Occipital lobe (tissue), 2 donors: ENCODE measurements around the gene CFAP92. TPM values are rescaled to one million over a fixed set of nuclear protein-coding genes. Genes with fewer than 3 reads are reported as not detected.
"Not testable (repeated sequence)": the region's sequence is repeated elsewhere in the genome, so short reads cannot be mapped to it uniquely, and the experiment has no call there.

Source experiments
- DNase-seq: peaks from one replicate; lab custom pipeline; 2025; lab: John Stamatoyannopoulos, UW
- total RNA-seq: library from RNA; depleted of rRNA; stranded (reverse); fragments of >200 nt; gene quantifications from one replicate; pipeline ENCODE4 v1.2.3, GENCODE V29; 2014

CFAP92 gene
- total RNA-seq, 1 donor from 2014 or later = 2.2 TPM

DNA sequence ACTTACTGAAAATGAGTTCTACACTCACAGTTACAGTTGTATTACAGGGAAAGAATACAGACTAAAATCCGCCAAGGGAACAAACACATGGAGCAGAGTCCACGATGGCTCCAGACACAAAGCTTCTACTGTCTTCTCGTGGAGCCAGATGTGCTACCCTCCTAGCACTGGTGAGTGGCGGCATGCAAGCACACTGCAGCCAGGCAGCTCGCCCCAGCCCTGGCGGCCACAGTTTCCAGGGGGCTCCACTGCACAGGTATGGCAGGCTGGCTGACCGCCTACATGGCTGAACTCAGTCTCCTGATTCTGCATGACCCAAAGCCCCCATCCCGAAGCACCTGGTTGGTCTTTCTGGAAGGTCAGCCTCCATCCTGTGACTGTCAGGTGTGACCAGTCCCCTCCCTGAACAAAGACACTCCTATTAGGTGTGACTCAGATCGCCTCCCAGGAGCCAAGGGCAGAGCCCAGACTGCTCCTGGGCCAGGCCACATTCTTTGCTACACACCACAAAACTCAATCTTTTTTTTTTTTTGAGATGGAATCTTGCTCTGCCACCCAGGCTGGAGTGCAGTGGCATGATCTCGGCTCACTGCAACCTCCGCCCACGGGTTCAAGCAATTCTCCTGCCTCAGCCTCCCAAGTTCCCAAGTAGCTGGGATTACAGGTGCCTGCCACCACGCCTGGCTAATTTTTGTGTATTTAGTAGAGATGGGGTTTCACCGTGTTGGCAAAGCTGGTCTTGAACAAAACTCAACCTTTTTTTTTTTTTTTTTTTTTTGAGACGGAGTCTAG lies 51.5 kb downstream of the CFAP92 start:
- no peak for DNase-seq

- no peak for DNase-seq
Observed at GRCh38 chr3:128940252-128940651, 53.6 kb downstream of the CFAP92 start.

GRCh38 chr3:128936341-128936740 lies 57.5 kb downstream of the CFAP92 start:
- DNase-seq = no peak

GRCh38 chr3:128935922-128936321 lies 58.0 kb downstream of the CFAP92 start:
- no peak for DNase-seq

DNA sequence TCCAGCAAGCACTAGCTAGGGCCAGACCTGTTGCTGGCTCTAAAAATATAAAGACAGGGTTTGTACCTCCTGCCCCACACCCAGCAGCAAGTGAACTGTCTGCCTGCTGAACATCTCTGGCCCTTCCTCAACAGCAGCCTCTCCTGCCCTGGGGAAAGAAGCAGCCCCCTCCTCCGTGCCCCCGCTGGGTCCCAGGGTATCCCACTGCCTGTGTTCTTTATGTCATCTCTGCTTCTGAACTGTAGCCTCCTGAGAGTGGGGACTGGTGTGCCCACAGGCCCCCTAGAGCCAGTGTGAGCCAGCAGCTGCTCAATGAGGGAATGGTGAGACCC lies 60.0 kb downstream of the CFAP92 start:
- no peak for DNase-seq

DNA sequence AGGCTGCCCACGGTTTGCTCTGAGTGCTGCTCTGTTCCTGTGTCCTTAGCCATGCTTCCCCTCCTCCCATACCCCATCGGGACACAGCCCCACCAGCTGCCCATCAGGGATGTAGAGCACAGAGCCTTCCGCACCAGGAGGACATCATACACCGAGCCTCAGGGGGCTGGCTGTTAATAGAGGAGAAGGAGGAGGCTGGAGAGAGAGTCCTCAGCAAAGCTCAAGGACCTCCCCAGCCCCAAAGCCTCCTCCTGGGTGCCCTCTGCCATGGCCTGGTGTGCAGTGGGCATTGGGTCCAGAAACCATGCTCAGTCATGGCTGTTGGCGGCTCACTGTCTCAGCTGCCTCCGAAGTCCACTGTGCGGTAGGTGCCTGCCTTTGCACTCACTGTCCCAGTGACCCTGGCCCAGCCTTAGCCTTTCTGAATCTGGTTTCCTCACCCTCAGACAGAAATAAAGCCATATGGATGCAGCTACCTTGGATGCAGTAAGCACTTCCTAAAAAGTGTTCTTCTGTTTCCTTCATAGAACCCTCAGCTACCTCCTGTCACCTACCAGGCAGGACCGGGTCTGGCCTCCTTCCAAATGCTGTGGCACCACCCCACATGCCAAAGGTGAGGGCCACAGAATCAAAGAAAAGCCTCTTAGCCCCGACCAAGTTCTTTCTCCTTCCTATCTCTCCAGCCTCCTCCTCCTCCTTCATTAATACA lies 60.5 kb downstream of the CFAP92 start:
- DNase-seq = no peak

- DNase-seq = no peak
Observed at GRCh38 chr3:128932516-128933212, 61.2 kb downstream of the CFAP92 start.

DNA sequence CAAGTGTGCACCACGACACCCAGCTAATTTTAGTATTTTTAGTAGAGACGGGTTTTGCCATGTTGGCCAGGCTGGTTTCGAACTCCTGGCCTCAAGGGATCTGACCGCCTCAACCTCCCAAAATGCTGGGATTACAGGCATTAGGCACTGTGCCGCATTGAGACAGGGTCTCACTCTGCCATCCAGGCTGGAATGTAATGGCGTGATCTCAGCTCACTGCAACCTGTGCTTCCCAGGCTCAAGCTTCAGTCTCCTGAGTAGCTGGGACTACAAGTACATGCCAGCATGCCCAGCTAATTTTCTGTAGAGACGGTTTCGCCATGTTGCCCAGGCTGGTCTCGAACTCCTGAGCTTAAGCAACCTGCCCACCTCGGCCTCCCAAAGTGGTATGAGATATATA lies 62.8 kb downstream of the CFAP92 start:
- no peak for DNase-seq

GRCh38 chr3:128929364-128929763 lies 64.5 kb downstream of the CFAP92 start:
- DNase-seq = no peak

GRCh38 chr3:128923986-128924385 lies 69.9 kb downstream of the CFAP92 start:
- not testable (repeated sequence) for DNase-seq

- no peak for DNase-seq
Observed at GRCh38 chr3:128923576-128923975, 70.3 kb downstream of the CFAP92 start.

GRCh38 chr3:128922804-128923459 lies 70.9 kb downstream of the CFAP92 start:
- no peak for DNase-seq

DNA sequence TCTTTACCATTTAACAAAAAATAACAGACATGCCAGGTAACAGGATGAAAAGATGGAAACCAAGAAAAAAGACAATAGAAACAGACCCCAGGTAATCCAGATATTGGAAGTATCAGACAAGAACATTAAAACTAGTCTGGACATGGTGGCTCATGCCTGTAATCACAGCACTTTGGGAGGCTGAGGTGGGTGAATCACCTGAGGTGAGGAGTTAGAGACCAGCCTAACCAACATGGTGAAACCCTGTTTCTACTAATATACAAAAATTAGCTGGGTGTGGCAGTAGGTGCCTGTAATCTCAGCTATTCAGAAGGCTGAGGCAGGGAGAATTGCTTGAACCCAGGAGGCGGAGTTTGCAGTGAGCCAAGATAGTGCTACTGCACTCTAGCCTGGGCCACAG lies 73.9 kb downstream of the CFAP92 start:
- DNase-seq = no peak

GRCh38 chr3:128917291-128917690 lies 76.6 kb downstream of the CFAP92 start:
- no peak for DNase-seq

- DNase-seq = no peak
Observed at GRCh38 chr3:128914966-128915645, 78.8 kb downstream of the CFAP92 start.

DNA sequence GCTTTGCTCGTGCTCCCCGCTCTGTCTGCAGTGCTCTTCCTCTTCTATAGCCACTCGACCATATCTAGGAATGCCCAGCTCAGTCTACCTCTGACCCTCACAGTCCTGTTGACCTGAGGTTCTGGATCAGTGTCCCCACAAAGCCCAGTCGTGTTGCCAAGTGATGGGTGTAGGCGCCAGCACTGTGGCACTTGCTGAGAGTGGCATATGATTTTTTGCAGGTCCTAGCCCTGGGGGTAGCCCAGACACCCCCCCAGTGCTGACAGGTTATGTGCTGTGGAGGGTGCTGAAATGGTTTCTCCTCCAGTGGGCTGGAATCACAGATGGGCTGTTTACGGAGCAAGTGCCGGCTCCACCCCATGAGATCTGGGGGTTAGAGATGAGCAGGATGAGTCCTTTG lies 82.0 kb downstream of the CFAP92 start:
- DNase-seq = no peak

- no peak for DNase-seq
Observed at GRCh38 chr3:128910006-128910405, 83.9 kb downstream of the CFAP92 start.

- no peak for DNase-seq
Observed at GRCh38 chr3:128908951-128909350, 84.9 kb downstream of the CFAP92 start.

GRCh38 chr3:128907706-128908445 lies 86.0 kb downstream of the CFAP92 start:
- DNase-seq = no peak

GRCh38 chr3:128906804-128907525 lies 86.9 kb downstream of the CFAP92 start:
- DNase-seq = no peak
